Activated CD8-positive, alpha-beta memory T cell treated with anti-CD3 and anti-CD28 coated beads, Interleukin-2, amount 50 U/mL, for 4 hours (primary cell): ENCODE data around the gene DERA.
"Not testable (repeated sequence)": the region's sequence is repeated elsewhere in the genome, so short reads cannot be mapped to it uniquely, and the experiment has no call there.

Source experiments
- DNase-seq: peaks from one replicate; pipeline ENCODE4 v3.0.0-alpha.2; 2020

The DERA gene

GRCh38 chr12:16014394-16014793 is 103.3 kb downstream of the DERA start:
- DNase-seq = not testable (repeated sequence)

- DNase-seq = no peak
Observed at GRCh38 chr12:16016748-16017147, 105.6 kb downstream of the DERA start.

DNA sequence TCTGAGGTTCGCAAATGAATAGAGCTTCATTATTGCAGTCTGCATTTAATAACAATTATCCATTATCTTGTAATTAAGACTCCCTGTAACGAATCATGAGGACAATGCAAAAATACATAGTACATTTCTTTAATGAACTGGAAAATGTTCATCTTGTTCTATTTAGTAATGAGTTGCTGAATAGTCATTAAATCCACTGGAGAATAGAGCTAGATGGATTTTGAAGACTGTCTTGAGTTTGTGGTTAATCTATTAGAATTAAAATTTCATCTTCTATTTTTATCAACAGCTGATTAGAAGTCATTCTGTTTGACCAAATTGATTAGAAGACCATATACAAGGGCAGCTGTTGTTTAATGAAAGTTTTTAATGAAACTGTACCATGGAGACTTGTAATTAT is 107.2 kb downstream of the DERA start:
- DNase-seq = no peak

GRCh38 chr12:16019136-16019535 is 108.0 kb downstream of the DERA start:
- DNase-seq = no peak

- DNase-seq = no peak
Observed at GRCh38 chr12:16020031-16020430, 108.9 kb downstream of the DERA start.

DNA sequence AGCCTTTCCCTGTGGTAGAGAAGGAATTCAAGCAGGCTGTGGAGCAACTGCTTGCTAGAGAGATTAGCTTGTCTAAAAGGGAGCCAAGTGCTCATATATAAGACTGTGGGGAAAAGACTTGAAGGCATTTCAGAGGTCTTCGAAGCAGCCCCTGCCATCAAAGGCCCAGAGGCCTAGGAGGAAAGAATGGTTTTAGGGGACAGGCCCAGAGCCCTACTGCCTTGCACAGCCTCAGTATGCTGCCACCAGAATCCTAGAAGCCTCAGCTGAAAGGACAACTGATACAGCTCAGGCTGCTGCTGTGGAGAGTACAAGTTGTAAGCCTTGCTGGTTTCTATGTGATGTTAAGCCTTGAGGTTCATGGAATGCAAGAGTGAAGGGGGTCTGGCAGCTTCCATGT is 109.9 kb downstream of the DERA start:
- DNase-seq = no peak

GRCh38 chr12:16021676-16022075 is 110.5 kb downstream of the DERA start:
- no peak for DNase-seq

- no peak for DNase-seq
Observed at GRCh38 chr12:16027002-16027401, 115.9 kb downstream of the DERA start.

- no peak for DNase-seq
Observed at GRCh38 chr12:16030744-16031143, 119.6 kb downstream of the DERA start.

DNA sequence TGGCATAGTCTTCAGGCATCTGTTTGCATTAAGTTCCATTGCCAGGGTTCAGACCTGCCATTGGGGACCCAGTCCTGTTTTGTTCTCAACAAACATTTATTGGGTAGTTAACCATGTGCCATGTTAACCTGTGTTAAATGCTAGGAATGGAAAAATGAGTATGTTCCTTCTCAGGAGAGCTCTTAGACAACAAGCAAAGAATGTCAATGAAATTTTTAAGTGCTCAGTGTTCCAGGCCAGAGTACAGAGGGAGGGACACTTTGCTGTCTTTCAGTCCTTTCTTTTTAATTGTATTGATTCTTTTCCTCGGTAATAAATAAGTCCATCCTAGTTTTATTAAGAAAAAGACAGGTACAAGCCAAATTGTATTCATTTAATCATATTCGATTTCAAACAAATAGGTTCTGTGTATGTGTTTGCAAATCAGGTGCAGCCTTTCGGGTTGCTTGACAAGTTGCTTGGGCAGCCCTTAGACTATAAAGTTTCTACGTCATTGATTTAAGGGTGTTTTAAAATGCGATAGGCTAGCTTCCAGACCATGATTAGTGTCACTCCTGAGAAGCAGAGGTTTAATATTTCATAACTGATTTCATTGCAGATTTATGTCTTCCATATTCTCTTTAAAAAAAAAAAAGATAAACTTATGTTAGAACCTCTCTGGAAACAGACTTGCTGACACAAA is 123.1 kb downstream of the DERA start:
- DNase-seq = no peak

DNA sequence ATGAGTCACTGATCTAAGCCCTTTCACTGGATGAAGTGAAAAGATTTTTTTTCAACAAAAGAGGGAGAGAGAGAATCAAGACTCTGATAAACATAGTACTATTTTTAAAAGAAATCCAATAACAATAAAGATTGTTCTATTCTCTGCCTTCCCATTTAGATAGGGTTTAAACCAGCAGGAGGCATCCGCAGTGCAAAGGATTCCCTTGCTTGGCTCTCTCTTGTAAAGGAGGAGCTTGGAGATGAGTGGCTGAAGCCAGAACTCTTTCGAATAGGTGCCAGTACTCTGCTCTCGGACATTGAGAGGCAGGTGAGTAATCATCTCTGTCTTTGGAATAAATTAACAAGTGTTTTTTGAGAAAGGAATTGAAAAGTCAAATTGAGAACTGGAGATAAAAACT is 124.9 kb downstream of the DERA start:
- DNase-seq = no peak

GRCh38 chr12:16037533-16037932 is 126.4 kb downstream of the DERA start:
- DNase-seq = no peak

- DNase-seq = no peak
Observed at GRCh38 chr12:16043480-16043879, 132.3 kb downstream of the DERA start.

DNA sequence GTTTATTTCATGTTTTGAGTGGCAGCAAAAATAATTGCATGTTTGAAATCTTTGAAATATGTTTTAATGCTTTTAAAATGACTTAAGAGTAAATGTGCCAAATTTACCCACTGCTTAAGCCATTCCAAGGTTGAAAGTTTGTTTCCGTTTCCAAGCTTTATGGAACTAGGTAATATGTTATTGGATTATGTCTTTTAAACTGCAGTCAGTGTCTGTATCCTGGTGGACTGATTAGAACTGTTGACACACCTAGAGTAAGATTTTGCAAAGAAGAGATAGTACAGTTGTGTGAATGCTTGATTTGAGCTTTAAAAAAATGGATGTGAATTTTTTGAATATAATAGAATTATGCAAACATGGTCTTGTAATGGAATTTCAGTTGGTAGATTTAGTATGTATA is 135.1 kb downstream of the DERA start:
- DNase-seq = no peak

GRCh38 chr12:16048511-16048910 is 137.4 kb downstream of the DERA start:
- no peak for DNase-seq

DNA sequence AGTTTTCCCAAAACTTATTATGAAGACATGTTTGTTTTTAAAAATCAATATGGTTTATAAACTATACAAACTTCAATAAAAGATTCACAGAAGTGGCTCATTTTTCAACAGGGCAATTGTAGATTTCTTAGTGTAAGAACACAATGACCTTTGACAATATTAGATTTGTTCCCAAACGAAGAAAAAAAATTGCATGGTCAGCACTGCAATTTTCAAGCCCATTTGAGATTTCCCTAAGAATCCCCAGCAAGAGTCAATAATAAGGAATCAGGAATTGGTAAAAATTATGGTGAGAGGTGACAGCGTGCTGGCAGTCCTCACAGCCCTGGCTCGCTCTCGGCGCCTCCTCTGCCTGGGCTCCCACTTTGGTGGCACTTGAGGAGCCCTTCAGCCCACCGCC is 145.8 kb downstream of the DERA start:
- no peak for DNase-seq

GRCh38 chr12:16057351-16057751 is 146.2 kb downstream of the DERA start:
- not testable (repeated sequence) for DNase-seq

DNA sequence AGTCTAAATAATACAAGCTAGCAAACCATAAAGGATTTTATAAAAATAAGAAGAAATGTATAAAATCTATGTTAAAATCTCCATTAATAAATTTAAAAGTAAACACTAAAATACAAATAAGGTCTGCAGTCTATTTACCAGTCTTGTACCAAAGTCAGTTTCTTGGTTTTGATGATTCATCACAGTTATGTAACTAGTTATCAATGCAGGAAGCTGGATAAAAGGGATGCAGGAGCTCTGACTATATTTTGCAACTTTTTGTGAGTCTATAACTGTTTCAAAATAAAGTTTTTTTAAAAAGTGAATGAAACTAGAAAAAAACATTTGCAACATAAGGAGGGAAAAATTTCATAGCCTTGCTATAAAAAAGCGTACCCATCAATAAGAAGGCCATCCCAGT is 151.5 kb downstream of the DERA start:
- DNase-seq = no peak

GRCh38 chr12:16063726-16064125 is 152.6 kb downstream of the DERA start:
- no peak for DNase-seq

DNA sequence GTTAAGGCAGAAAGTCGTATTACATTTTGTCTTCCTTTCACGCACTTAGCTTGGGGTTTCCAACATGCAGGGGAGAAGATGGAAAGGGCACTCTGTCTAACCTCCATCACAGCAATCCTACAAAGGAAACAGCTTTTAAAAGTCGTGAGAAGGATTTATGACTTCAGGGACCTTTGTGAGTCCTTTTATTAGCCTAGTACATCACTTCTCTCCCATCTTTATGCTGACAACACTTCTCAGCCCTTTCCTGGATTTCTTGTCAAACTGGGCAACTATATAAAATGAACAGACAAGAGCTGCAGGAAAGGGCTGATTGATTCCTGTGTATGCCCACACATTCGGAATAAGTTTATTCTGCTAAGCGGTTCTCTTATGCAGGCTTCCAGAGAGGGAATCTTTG is 159.0 kb downstream of the DERA start:
- no peak for DNase-seq

DNA sequence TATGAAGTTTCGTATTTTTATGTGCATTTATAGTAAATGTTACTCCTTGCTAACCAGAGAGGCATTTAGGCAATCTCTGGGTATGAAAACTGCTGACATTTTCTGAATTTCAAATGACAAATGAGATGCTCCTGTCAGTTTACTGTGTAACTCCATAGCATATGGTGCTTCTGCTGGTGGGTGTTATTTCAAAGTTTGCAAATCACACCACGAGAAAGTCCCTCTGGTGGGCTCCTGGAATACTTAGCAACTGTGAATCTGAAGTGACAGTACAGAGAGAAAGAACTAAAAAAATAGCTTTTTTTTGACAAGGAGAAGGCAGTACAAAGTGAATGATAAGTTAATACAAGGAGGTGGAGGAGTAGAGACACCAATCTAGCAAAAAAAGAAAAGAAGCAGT is 161.5 kb downstream of the DERA start:
- no peak for DNase-seq

DNA sequence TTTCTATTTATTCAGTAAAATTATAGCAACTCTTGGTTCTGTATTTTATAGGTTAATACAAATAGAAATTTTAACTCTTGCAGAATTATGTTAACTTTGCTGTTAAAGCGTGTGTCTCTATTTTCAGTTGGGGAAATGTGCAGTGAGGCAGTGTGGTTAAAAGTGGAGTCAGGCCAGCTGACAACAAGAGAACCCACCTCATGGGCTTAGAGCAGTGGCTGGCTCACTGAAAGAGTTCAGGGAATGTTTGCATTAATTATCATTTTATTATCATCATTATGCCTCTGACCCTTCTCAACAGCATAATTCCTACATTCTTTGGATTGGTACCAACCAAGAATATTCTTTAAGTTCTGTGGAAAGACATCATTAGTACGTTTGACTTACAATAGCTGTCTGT is 163.8 kb downstream of the DERA start:
- no peak for DNase-seq

DNA sequence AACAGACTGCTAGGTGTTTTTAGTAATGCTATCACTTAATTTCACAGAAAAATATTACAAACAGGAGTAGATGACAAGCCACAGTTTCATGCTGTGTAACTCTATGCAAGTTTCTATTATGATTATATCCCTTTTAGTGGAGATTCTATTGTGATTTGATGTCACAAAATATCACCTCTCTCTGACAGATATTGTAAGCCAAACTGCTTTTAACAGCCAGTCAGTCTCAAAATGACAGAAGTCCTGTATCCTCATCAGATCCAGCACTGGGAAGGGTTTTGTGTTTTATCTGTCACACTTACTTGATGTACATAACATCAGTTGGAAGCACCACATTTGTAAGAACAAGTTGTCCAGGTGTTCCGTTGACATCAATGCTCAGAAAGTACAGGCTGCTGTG is 164.8 kb downstream of the DERA start:
- DNase-seq = no peak

- no peak for DNase-seq
Observed at GRCh38 chr12:16076557-16076956, 165.4 kb downstream of the DERA start.

DNA sequence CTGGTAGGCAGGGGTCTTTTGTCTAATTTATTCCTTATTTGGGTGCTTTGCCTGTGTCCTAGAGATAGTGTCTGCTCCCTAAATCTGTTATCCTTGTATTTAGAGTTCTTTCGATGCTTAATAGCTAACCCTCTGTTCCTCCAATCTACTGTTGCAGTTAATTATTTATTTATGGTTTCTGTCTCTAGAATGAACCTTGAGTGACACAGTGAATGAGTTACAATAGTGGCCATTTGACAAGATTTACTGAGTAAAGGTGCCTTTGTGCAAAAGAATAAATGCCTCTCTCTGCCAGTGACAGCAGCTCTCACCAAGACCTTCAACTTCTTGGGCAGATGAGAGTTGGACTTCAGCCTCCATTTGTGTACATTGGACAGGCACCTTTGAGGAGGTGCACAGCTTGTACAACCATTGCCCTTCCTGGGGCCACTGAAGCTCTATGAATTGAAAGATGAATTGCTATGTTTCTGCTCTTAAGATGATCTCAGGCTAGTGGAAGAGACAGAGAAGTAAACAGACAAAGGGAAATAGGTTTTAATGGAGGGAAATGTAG is 165.9 kb downstream of the DERA start:
- DNase-seq = no peak
